Measurements from ENCODE around the gene P2RY13. TPM values are rescaled to one million over a fixed set of nuclear protein-coding genes. Genes with fewer than 3 reads are reported as not detected.

P2RY13 gene
- total RNA-seq, 1 donor, result not detected

DNA sequence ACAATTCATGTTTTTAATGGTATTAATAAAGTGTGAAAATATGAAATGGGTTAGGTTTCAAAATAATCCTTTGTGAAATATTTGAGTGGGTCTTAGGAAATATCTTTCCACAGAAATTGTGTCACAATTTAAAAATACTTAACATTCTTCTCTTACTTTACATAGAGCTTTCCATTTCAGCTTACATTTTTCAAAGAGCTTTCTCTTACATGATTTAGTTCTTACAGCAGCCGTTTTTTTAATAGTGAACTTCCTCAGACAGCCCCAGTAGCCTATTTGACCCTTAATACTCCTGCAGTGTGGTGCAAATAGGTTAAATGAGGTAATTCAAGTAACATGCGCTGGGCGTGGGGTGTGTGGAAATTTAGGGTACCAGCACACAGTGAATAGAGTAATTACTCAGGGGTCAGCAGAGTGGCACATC, 33.4 kb upstream of the P2RY13 start:
- no peak for DNase-seq (ENCODE audit: low read depth)
- H3K4me3 ChIP-seq (ENCODE audit: low read depth, low read length), result no peak overlapping the region
- TF ChIP-seq, protein P1, sequence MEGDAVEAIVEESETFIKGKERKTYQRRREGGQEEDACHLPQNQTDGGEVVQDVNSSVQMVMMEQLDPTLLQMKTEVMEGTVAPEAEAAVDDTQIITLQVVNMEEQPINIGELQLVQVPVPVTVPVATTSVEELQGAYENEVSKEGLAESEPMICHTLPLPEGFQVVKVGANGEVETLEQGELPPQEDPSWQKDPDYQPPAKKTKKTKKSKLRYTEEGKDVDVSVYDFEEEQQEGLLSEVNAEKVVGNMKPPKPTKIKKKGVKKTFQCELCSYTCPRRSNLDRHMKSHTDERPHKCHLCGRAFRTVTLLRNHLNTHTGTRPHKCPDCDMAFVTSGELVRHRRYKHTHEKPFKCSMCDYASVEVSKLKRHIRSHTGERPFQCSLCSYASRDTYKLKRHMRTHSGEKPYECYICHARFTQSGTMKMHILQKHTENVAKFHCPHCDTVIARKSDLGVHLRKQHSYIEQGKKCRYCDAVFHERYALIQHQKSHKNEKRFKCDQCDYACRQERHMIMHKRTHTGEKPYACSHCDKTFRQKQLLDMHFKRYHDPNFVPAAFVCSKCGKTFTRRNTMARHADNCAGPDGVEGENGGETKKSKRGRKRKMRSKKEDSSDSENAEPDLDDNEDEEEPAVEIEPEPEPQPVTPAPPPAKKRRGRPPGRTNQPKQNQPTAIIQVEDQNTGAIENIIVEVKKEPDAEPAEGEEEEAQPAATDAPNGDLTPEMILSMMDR (IDR thresholded peaks at IDR 0.05; ENCODE audit: insufficient read depth, low read length), result no peak

DNA sequence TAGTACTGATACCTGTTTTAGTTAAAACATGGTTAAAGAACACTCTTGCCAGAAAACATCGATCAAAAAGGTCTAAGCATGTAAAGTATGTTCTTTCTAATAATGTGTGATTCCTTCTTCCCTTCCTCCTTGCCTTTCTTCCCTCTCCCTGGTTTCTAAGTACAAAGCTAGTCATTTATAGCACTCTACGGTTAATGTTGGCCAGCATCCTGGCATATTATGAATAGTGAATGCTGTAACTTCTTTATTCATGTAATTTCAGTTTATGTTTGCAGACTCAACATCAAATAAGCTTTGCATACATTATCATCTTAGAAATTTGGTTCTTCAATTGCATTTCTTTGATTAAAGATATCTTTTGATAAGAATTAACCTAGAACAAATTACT, 28.1 kb upstream of the P2RY13 start:
- H3K4me3 ChIP-seq (ENCODE audit: low read depth, low read length), result no peak overlapping the region
- DNase-seq (ENCODE audit: low read depth), result peak; percentile 21
- TF ChIP-seq, protein P1 (IDR thresholded peaks at IDR 0.05; ENCODE audit: insufficient read depth, low read length), result no peak

GRCh38 chr3:151356794-151357462, 27.6 kb upstream of the P2RY13 start:
- DNase-seq (ENCODE audit: low read depth), result peak; percentile 43
- TF ChIP-seq, protein P1 (IDR thresholded peaks at IDR 0.05; ENCODE audit: insufficient read depth, low read length), result no peak
- H3K4me3 ChIP-seq (ENCODE audit: low read depth, low read length), result no peak overlapping the region

- H3K4me3 ChIP-seq (ENCODE audit: low read depth, low read length), result no peak overlapping the region
- TF ChIP-seq, protein P1 (IDR thresholded peaks at IDR 0.05; ENCODE audit: insufficient read depth, low read length), result no peak
Observed at GRCh38 chr3:151351648-151352047, 22.3 kb upstream of the P2RY13 start.

DNA sequence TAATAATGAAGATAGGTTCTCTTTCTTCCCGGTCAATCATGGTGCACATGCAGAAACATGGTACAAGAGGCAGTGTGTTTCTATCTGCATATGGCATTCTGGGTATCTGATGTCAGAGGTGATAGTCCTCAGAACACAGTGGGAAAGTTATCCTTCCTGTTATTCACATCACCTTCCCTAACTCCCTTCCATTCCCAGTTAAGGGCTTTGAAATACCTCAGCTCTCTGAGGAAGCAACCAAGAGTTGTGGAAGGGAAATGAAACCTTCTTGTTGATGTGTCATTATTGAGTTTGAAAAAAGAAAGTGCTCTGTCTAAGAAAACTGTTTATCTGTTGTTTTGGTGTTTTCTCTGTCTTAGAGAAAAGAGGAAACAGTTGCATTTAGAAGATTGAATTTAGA, 21.9 kb upstream of the P2RY13 start:
- TF ChIP-seq, protein P1 (IDR thresholded peaks at IDR 0.05; ENCODE audit: insufficient read depth, low read length), result no peak
- H3K4me3 ChIP-seq (ENCODE audit: low read depth, low read length), result no peak overlapping the region
- DNase-seq (ENCODE audit: low read depth), result no peak

More at GRCh38 chr3:151351648-151352047, 22.3 kb upstream of the P2RY13 start:
- DNase-seq (ENCODE audit: low read depth), result no peak

- H3K4me3 ChIP-seq (ENCODE audit: low read depth, low read length), result no peak overlapping the region
- TF ChIP-seq, protein P1 (IDR thresholded peaks at IDR 0.05; ENCODE audit: insufficient read depth, low read length), result no peak
- DNase-seq (ENCODE audit: low read depth), result no peak
Observed at GRCh38 chr3:151350656-151351055, 21.3 kb upstream of the P2RY13 start.

- DNase-seq (ENCODE audit: low read depth), result no peak
Observed at GRCh38 chr3:151347432-151347831, 18.1 kb upstream of the P2RY13 start.

More at GRCh38 chr3:151347432-151347831, 18.1 kb upstream of the P2RY13 start:
- TF ChIP-seq, protein P1 (IDR thresholded peaks at IDR 0.05; ENCODE audit: insufficient read depth, low read length), result no peak
- H3K4me3 ChIP-seq (ENCODE audit: low read depth, low read length), result no peak overlapping the region
